IMR-90 (cell line): ENCODE data around the gene CLDN4. TPM values are rescaled to one million over a fixed set of nuclear protein-coding genes. Genes with fewer than 3 reads are reported as not detected.

Experiments used
- ATAC-seq: fragments of 200-7000 bp; cut with Tn5 transposase; 2 replicates; pipeline ENCODE4 v1.9.1; 2020; ENCODE audit warnings: low read depth, mild to moderate bottlenecking, moderate library complexity
- BruUV-seq: library from RNA; stranded (reverse); fragments of 400-500 nt; replicated peaks from 2 replicates; lab custom pipeline; 2021; lab: Mats Ljungman, UMichigan
- CTCF ChIA-PET: fragments of 300-600 bp; formaldehyde crosslinking; extraction: SDS; loops from one replicate; lab custom pipeline; 2021; ENCODE audit warnings: antibody characterized with exemption; lab: Yijun Ruan, JAX
- POLR2A ChIA-PET: fragments of 300-600 bp; sonication (Branson Sonifier 250); formaldehyde crosslinking; loops from one replicate; lab custom pipeline; 2022; ENCODE audit warnings: antibody characterized with exemption; ENCODE audit not compliant: unreplicated experiment; lab: Charles Lee
- DNase-seq: peaks from one replicate; pipeline ENCODE4 v3.0.0; 2013
- H2AFZ ChIP-seq: replicated peaks from 2 replicates; pipeline ENCODE3; 2013; ENCODE audit warnings: low read length, mild to moderate bottlenecking; ENCODE audit not compliant: poor library complexity
- H2AK5ac ChIP-seq: 2 replicates; pipeline ENCODE4 v1.6.1; 2013; ENCODE audit warnings: low read depth, low read length, inconsistent platforms
- H2AK9ac ChIP-seq: replicated peaks from 2 replicates; pipeline ENCODE3; 2013; ENCODE audit warnings: mild to moderate bottlenecking, low read depth, low read length, moderate library complexity; ENCODE audit not compliant: poor library complexity
- H2BK120ac ChIP-seq: 2 replicates; pipeline ENCODE4 v1.6.1; 2013; ENCODE audit warnings: low read depth, low read length, inconsistent platforms
- H2BK15ac ChIP-seq: 3 replicates; pipeline ENCODE4 v1.6.1; 2013; ENCODE audit warnings: low read depth, low read length, inconsistent platforms
- H2BK20ac ChIP-seq: 2 replicates; pipeline ENCODE4 v1.6.1; 2013; ENCODE audit warnings: low read depth, mild to moderate bottlenecking, inconsistent platforms, low read length, moderate library complexity
- H2BK5ac ChIP-seq: 2 replicates; pipeline ENCODE4 v1.6.1; 2013; ENCODE audit warnings: mild to moderate bottlenecking, low read depth, low read length, inconsistent platforms; ENCODE audit not compliant: poor library complexity, severe bottlenecking
- H3K14ac ChIP-seq: replicated peaks from 2 replicates; pipeline ENCODE4 v1.6.1; 2013; ENCODE audit warnings: low read depth, low read length, inconsistent platforms
- H3K18ac ChIP-seq: 2 replicates; pipeline ENCODE4 v1.6.1; 2013; ENCODE audit warnings: low read depth, low read length, control low read depth
- H3K23ac ChIP-seq: 2 replicates; pipeline ENCODE4 v1.6.1; 2013; ENCODE audit warnings: low read depth, low read length, inconsistent platforms
- H3K27ac ChIP-seq: 2 replicates; pipeline ENCODE4 v1.5.1; 2013; ENCODE audit warnings: mild to moderate bottlenecking, control low read depth, low read length; ENCODE audit not compliant: insufficient read depth
- H3K27me3 ChIP-seq: 2 replicates; pipeline ENCODE4 v1.6.1; 2013; ENCODE audit warnings: low read length; ENCODE audit not compliant: control insufficient read depth, insufficient read depth
- H3K36me3 ChIP-seq: 2 replicates; pipeline ENCODE4 v1.6.1; 2013; ENCODE audit warnings: low read length, mixed read lengths; ENCODE audit not compliant: control insufficient read depth, insufficient read depth
- H3K4ac ChIP-seq: 2 replicates; pipeline ENCODE4 v1.6.1; 2013; ENCODE audit warnings: low read depth, low read length, inconsistent platforms
- H3K4me1 ChIP-seq: 2 replicates; pipeline ENCODE4 v1.6.1; 2013; ENCODE audit warnings: low read length, mixed read lengths; ENCODE audit not compliant: control insufficient read depth, insufficient read depth
- H3K4me2 ChIP-seq: 2 replicates; pipeline ENCODE4 v1.6.1; 2013; ENCODE audit warnings: low read depth, mild to moderate bottlenecking, control low read depth, low read length, moderate library complexity
- H3K4me3 ChIP-seq: 2 replicates; pipeline ENCODE4 v1.5.1; 2013; ENCODE audit warnings: low read depth, mild to moderate bottlenecking, control low read depth, low read length, moderate library complexity; ENCODE audit not compliant: insufficient read depth
- H3K56ac ChIP-seq: 2 replicates; pipeline ENCODE4 v1.6.1; 2013; ENCODE audit warnings: low read length, inconsistent platforms; ENCODE audit not compliant: insufficient read depth; ENCODE audit errors: extremely low read depth
- H3K79me1 ChIP-seq, 2 experiments: 2 replicates each; pipeline ENCODE4 v1.6.1; 2013; ENCODE audit warnings: low read length in 2 of 2, inconsistent platforms in 1 of 2, low read depth in 1 of 2
- H3K9ac ChIP-seq: 2 replicates; pipeline ENCODE4 v1.6.1; 2013; ENCODE audit warnings: low read depth, low read length, control low read depth
- H3K9me1 ChIP-seq: 2 replicates; pipeline ENCODE4 v1.6.1; 2013; ENCODE audit warnings: low read length, inconsistent platforms; ENCODE audit not compliant: insufficient read depth
- H3K9me3 ChIP-seq: 2 replicates; pipeline ENCODE4 v1.6.1; 2013; ENCODE audit warnings: low read length; ENCODE audit not compliant: control insufficient read depth, insufficient read depth
- H4K20me1 ChIP-seq: 2 replicates; pipeline ENCODE4 v1.6.1; 2013; ENCODE audit warnings: low read length, inconsistent platforms; ENCODE audit not compliant: insufficient read depth
- H4K5ac ChIP-seq: 2 replicates; pipeline ENCODE4 v1.6.1; 2013; ENCODE audit warnings: mild to moderate bottlenecking, low read depth, low read length, control low read depth
- H4K8ac ChIP-seq, 2 experiments: 2 replicates each; pipeline ENCODE4 v1.6.1; 2013; ENCODE audit warnings: low read depth in 2 of 2, low read length in 2 of 2, control low read depth in 1 of 2, inconsistent platforms in 1 of 2
- H4K91ac ChIP-seq: 2 replicates; pipeline ENCODE4 v1.6.1; 2013; ENCODE audit warnings: low read depth, low read length, inconsistent platforms; ENCODE audit not compliant: insufficient read depth
- BHLHE40 ChIP-seq: fragments of 150-350 bp; IDR thresholded peaks from 2 replicates; pipeline ENCODE4 v1.6.1; 2016; ENCODE audit warnings: mild to moderate bottlenecking, low read depth, low read length
- CHD1 ChIP-seq: IDR thresholded peaks from 2 replicates; pipeline ENCODE4 v1.6.1; 2012; ENCODE audit warnings: low read depth, low read length, improper control_type of control experiment
- CTCF ChIP-seq: conservative IDR thresholded peaks from 2 replicates; pipeline ENCODE4 v1.5.1; 2012; ENCODE audit warnings: mild to moderate bottlenecking, low read depth, low read length, improper control_type of control experiment
- MAZ ChIP-seq: IDR thresholded peaks from 2 replicates; pipeline ENCODE4 v1.6.1; 2012; ENCODE audit warnings: low read depth, mild to moderate bottlenecking, low read length, improper control_type of control experiment, moderate library complexity, borderline replicate concordance
- RCOR1 ChIP-seq: IDR thresholded peaks from 2 replicates; pipeline ENCODE4 v1.6.1; 2012; ENCODE audit warnings: mild to moderate bottlenecking, low read length, improper control_type of control experiment; ENCODE audit not compliant: insufficient replicate concordance
- SMC3 ChIP-seq: fragments of 150-350 bp; IDR thresholded peaks from 2 replicates; pipeline ENCODE4 v1.6.1; 2016; ENCODE audit warnings: low read depth, mild to moderate bottlenecking, antibody characterized with exemption, low read length, moderate library complexity
- WGBS, 2 experiments: methylation state at CpG; one replicate each; pipeline versions ENCODE4 v1.1.5 to v1.1.7; 2013; ENCODE audit warnings: missing lambda C conversion rate in 2 of 2; ENCODE audit not compliant: insufficient read length in 1 of 2; ENCODE audit errors: extremely low coverage in 2 of 2; 5-methylcytosine and 5-hydroxymethylcytosine counted together
- dilution Hi-C: fragments of 300-500 bp; cut with HindIII; formaldehyde crosslinking; loops from one replicate; pipeline ENCODE4 v1.14.3; 2018; ENCODE audit warnings: low sequenced_read_pairs; ENCODE audit not compliant: unreplicated experiment
- in situ Hi-C: fragments of 300-500 bp; cut with MboI; formaldehyde crosslinking; loops from 3 replicates; pipeline ENCODE4 v1.14.3; 2019; ENCODE audit warnings: low sequenced_read_pairs, inconsistent platforms, mixed read lengths
- intact Hi-C: fragments of 100-400 bp; cut with micrococcal nuclease; formaldehyde crosslinking; loops from 2 replicates; pipeline ENCODE4 v1.10.0; 2022
- polyA plus RNA-seq, 3 experiments: library from polyadenylated mRNA; depleted of rRNA; stranded (reverse); fragments of >200 nt; gene quantifications; 2 replicates each; pipeline ENCODE4 v1.2.3, GENCODE V29; 2012; ENCODE audit warnings: low replicate concordance in 1 of 3
- total RNA-seq: library from RNA; depleted of rRNA; stranded (reverse); fragments of >200 nt; gene quantifications from 2 replicates; pipeline ENCODE4 v1.2.3, GENCODE V29; 2012

Gene CLDN4
- total and polyA plus RNA-seq, 2 of the 4 experiments (the other 2 are of a cell fraction) = 2.9 to 4.4 TPM

- in situ Hi-C loops = loop anchor here (10.0 kb wide), 2 partner anchors 340 to 530 kb away; no protein-coding TSS in a partner anchor
Measured at GRCh38 chr7:73864981-73865711, 34.4 kb downstream of the CLDN4 start.

More at GRCh38 chr7:73864981-73865711, 34.4 kb downstream of the CLDN4 start:
- H3K9me1 ChIP-seq = peaks cover 19% of the 10 kb centered on the region
- H3K79me1 ChIP-seq = peaks cover 0 to 3% of the 10 kb centered on the region in 2 experiments; a peak in 1 of 4 replicates
- H4K91ac ChIP-seq = no peak overlapping the region; the same call in 1 of the 2 replicates
- ChIA-PET POLR2A (no interaction called here), CTCF (interaction anchor here (0.7 to 1.5 kb wide), 2 partner anchors 9 to 161 kb away, joined by 3 to 5 read pairs; no protein-coding TSS in a partner anchor)
- H3K4me2 ChIP-seq = no peak overlapping the region
- no peak overlapping the region for H2BK20ac ChIP-seq
- dilution Hi-C loops = no loop called here
- peak overlapping the region; percentile 48 for H2AFZ ChIP-seq
- DNase-seq = no peak
- H3K4me1 ChIP-seq = peaks cover 16% of the 10 kb centered on the region
- H3K27ac ChIP-seq = no peak overlapping the region
- no peak overlapping the region for H3K23ac ChIP-seq
- intact Hi-C loops = loop anchor here (10.0 kb wide), 1 partner anchor 200 kb away; no protein-coding TSS in a partner anchor
- no peaks in the 10 kb centered on the region for H3K27me3 ChIP-seq
- no peaks in the 10 kb centered on the region for H3K36me3 ChIP-seq
- H2BK5ac ChIP-seq = no peak overlapping the region
- no peaks in the 10 kb centered on the region for H4K20me1 ChIP-seq
- no peak overlapping the region for H2BK120ac ChIP-seq
- H3K18ac ChIP-seq = no peak overlapping the region
- no peak overlapping the region; the same call in 1 of the 2 replicates for H3K4ac ChIP-seq
- no peak overlapping the region for H3K56ac ChIP-seq
- H2AK5ac ChIP-seq = peak overlapping the region; percentile 53; the same call in 1 of the 2 replicates
- no peak overlapping the region for H3K14ac ChIP-seq
- BruUV-seq = no TSS peak
- no peak overlapping the region for H3K9ac ChIP-seq
- TF ChIP-seq RCOR1 (no peak), CTCF (no peak), MAZ (no peak), SMC3 (no peak), BHLHE40 (no peak), CHD1 (no peak)
- no peak overlapping the region for H3K4me3 ChIP-seq
- no peaks in the 10 kb centered on the region for H3K9me3 ChIP-seq
- WGBS, 2 experiments = 100% methylated on average over 1 of the region's 8 CpGs; no CpG with 5 or more reads in 1 of the 2 experiments
- H2BK15ac ChIP-seq = no peak overlapping the region
- H4K5ac ChIP-seq = no peak overlapping the region
- H2AK9ac ChIP-seq = no peak overlapping the region
- ATAC-seq = no peak
- no peak overlapping the region for H4K8ac ChIP-seq
